CD14-positive monocyte (primary cell): ENCODE data around the gene XPO4. TPM values are rescaled to one million over a fixed set of nuclear protein-coding genes. Genes with fewer than 3 reads are reported as not detected.

Experiments used
- DNase-seq, 3 donors: peaks; one replicate each; pipeline ENCODE4 v3.0.0-alpha.2; 2011 to 2022
- H2AFZ ChIP-seq: 2 replicates; pipeline ENCODE4 v1.6.0; 2012; ENCODE audit warnings: mild to moderate bottlenecking, low read depth, low read length, inconsistent platforms; ENCODE audit not compliant: insufficient read depth, poor library complexity, severe bottlenecking
- H3K27ac ChIP-seq, 2 donors: 1 replicate in 1 of 2; 2 replicates in 1 of 2; pipeline ENCODE4 v1.5.1; 2012 to 2013; ENCODE audit warnings: low read length in 2 of 2, control low read depth in 1 of 2, inconsistent platforms in 1 of 2, low read depth in 1 of 2, mild to moderate bottlenecking in 1 of 2
- H3K27me3 ChIP-seq, 2 donors: one replicate each; pipeline versions ENCODE4 v1.6.0 to v1.6.1; 2011 to 2013; ENCODE audit warnings: low read length in 2 of 2; ENCODE audit not compliant: control insufficient read depth in 2 of 2, insufficient read depth in 2 of 2
- H3K36me3 ChIP-seq, 2 donors: replicated peaks in 1 of 2; 1 replicate in 1 of 2; 2 replicates in 1 of 2; pipeline versions ENCODE4 v1.5.1 to v1.6.1; 2012 to 2013; ENCODE audit warnings: low read length in 2 of 2, control low read depth in 1 of 2, inconsistent platforms in 1 of 2, mild to moderate bottlenecking in 1 of 2; ENCODE audit not compliant: insufficient read depth in 2 of 2, control insufficient read depth in 1 of 2
- H3K4me1 ChIP-seq, 2 donors: 1 replicate in 1 of 2; 2 replicates in 1 of 2; pipeline versions ENCODE4 v1.5.1 to v1.6.1; 2012 to 2013; ENCODE audit warnings: low read length in 2 of 2, control low read depth in 1 of 2, inconsistent platforms in 1 of 2, mild to moderate bottlenecking in 1 of 2, moderate library complexity in 1 of 2; ENCODE audit not compliant: insufficient read depth in 2 of 2, control insufficient read depth in 1 of 2
- H3K4me2 ChIP-seq: replicated peaks from 2 replicates; pipeline ENCODE3; 2012; ENCODE audit warnings: low read length, moderate library complexity, mild to moderate bottlenecking; ENCODE audit not compliant: poor library complexity, severe bottlenecking; ENCODE audit errors: extremely low read depth
- H3K4me3 ChIP-seq, 3 experiments: fragments of 200-600 bp in 1 of 3; sonication (generic) in 1 of 3; replicated peaks in 1 of 3; 1 replicate in 2 of 3; 2 replicates in 1 of 3; pipeline ENCODE4 v1.5.1; 2011 to 2013; ENCODE audit warnings: low read length in 3 of 3, mild to moderate bottlenecking in 3 of 3, control low read depth in 2 of 3, low read depth in 2 of 3, inconsistent platforms in 1 of 3, moderate library complexity in 1 of 3
- H3K79me2 ChIP-seq: 2 replicates; pipeline ENCODE4 v1.6.0; 2012; ENCODE audit warnings: mild to moderate bottlenecking, control low read depth, inconsistent platforms, low read length, moderate library complexity; ENCODE audit not compliant: insufficient read depth
- H3K9ac ChIP-seq: 2 replicates; pipeline ENCODE4 v1.6.0; 2017; ENCODE audit warnings: low read length, mild to moderate bottlenecking; ENCODE audit not compliant: insufficient read depth, poor library complexity, severe bottlenecking
- H3K9me3 ChIP-seq, 2 donors: replicated peaks in 1 of 2; 1 replicate in 1 of 2; 2 replicates in 1 of 2; pipeline versions ENCODE4 v1.5.1 to v1.6.1; 2012 to 2013; ENCODE audit warnings: low read length in 2 of 2, control low read depth in 1 of 2; ENCODE audit not compliant: control insufficient read depth in 1 of 2, insufficient read depth in 1 of 2
- H4K20me1 ChIP-seq: 2 replicates; pipeline ENCODE4 v1.6.0; 2012; ENCODE audit warnings: mild to moderate bottlenecking, low read length, control low read depth, moderate library complexity; ENCODE audit not compliant: insufficient read depth
- H3K27ac Mint-ChIP-seq, 7 donors: one replicate each; pipeline ENCODE4 v1.8.0; 2020; ENCODE audit warnings: mild to moderate bottlenecking in 7 of 7, mixed read lengths in 7 of 7, moderate library complexity in 6 of 7, inconsistent platforms in 2 of 7
- H3K27me3 Mint-ChIP-seq, 3 donors: one replicate each; pipeline ENCODE4 v1.8.0; 2021 to 2022; ENCODE audit warnings: low read depth in 3 of 3, mild to moderate bottlenecking in 3 of 3, mixed read lengths in 3 of 3, moderate library complexity in 3 of 3, inconsistent platforms in 1 of 3
- H3K36me3 Mint-ChIP-seq, 2 donors: one replicate each; pipeline ENCODE4 v1.8.0; 2020; ENCODE audit warnings: mixed read lengths in 2 of 2, inconsistent platforms in 1 of 2, mild to moderate bottlenecking in 1 of 2
- H3K4me1 Mint-ChIP-seq: one replicate; pipeline ENCODE4 v1.8.0; 2020; ENCODE audit warnings: mild to moderate bottlenecking, mixed read lengths
- H3K4me3 Mint-ChIP-seq, 2 donors: one replicate each; pipeline ENCODE4 v1.8.0; 2020; ENCODE audit warnings: mild to moderate bottlenecking in 2 of 2, mixed read lengths in 2 of 2, moderate library complexity in 1 of 2
- H3K9me3 Mint-ChIP-seq, 7 donors: one replicate each; pipeline ENCODE4 v1.8.0; 2020 to 2022; ENCODE audit warnings: mixed read lengths in 7 of 7, mild to moderate bottlenecking in 6 of 7, moderate library complexity in 6 of 7, inconsistent platforms in 2 of 7
- CTCF ChIP-seq: fragments of 200-600 bp; IDR thresholded peaks from one replicate; pipeline ENCODE4 v1.8.0; 2022; ENCODE audit warnings: antibody characterized with exemption, mild to moderate bottlenecking
- WGBS: methylation state at CpG from one replicate; pipeline ENCODE4 v1.1.5; 2013; ENCODE audit warnings: missing lambda C conversion rate; ENCODE audit not compliant: insufficient coverage; 5-methylcytosine and 5-hydroxymethylcytosine counted together
- intact Hi-C, 2 donors: fragments of 100-400 bp; cut with micrococcal nuclease; formaldehyde crosslinking; loops; one replicate each; pipeline versions ENCODE4 v1.15.0 to v1.15.1; 2023
- polyA plus RNA-seq, 3 donors: library from polyadenylated mRNA; depleted of rRNA in 1 of 3; unstranded in 2 of 3; stranded (reverse) in 1 of 3; fragments of 300-500 nt in 2 of 3; fragments of >200 nt in 1 of 3; fragmentation: Illumina TruSeq in 2 of 3; gene quantifications; 1 replicate in 2 of 3; 2 replicates in 1 of 3; pipeline ENCODE4 v1.2.3, GENCODE V29; 2012 to 2021

Gene XPO4
- polyA plus RNA-seq, 3 donors: 2.9 to 4.4 (median 4.0) TPM

GRCh38 chr13:20904908-20905307 lies 2.4 kb upstream of the XPO4 start:
- peaks cover 0 to under 1% of the 10 kb centered on the region in 2 donors for H3K36me3 ChIP-seq
- no peak overlapping the region for H3K9ac ChIP-seq
- no peaks in the 10 kb centered on the region for H4K20me1 ChIP-seq
- intact Hi-C loops: no loop called here
- H3K27me3 ChIP-seq: no peaks in the 10 kb centered on the region
- H3K4me3 ChIP-seq: no peak overlapping the region
- TF ChIP-seq CTCF: no peak
- peaks cover 27% of the 10 kb centered on the region for H3K79me2 ChIP-seq
- Mint-ChIP-seq H3K4me3 (no peak overlapping the region), H3K4me1 (peaks cover 12% of the 10 kb centered on the region), H3K36me3 (peaks cover under 1 to 2% of the 10 kb centered on the region in 2 donors), H3K27ac (peak overlapping the region in 1 of 7 donors; percentile 41), H3K27me3 (peaks cover 0 to 14% (median 10%) of the 10 kb centered on the region in 3 donors), H3K9me3 (no peaks in the 10 kb centered on the region)
- H3K27ac ChIP-seq: no peak overlapping the region
- H3K9me3 ChIP-seq: no peaks in the 10 kb centered on the region
- H2AFZ ChIP-seq: no peak overlapping the region
- H3K4me2 ChIP-seq: no peak overlapping the region
- DNase-seq: no peak
- H3K4me1 ChIP-seq: peaks cover 9 to 21% of the 10 kb centered on the region in 2 donors

- Histone ChIP-seq H3K27me3 (no peaks in the 10 kb centered on the region), H3K27ac (peak overlapping the region; percentile 52 to 96), H3K79me2 (peaks cover 45% of the 10 kb centered on the region), H3K4me3 (peak overlapping the region; percentile 77 to 96 (median 85)), H4K20me1 (peaks cover 5% of the 10 kb centered on the region), H3K9me3 (no peaks in the 10 kb centered on the region), H3K9ac (peak overlapping the region; percentile 98), H3K36me3 (peaks cover 2 to 6% of the 10 kb centered on the region in 2 donors), H3K4me2 (peak overlapping the region; percentile 84), H2AFZ (peak overlapping the region; percentile 98), H3K4me1 (peaks cover 9 to 21% of the 10 kb centered on the region in 2 donors)
- peaks cover 12% of the 10 kb centered on the region for H3K4me1 Mint-ChIP-seq
- intact Hi-C loops: no loop called here
- no peak for DNase-seq
- 23% methylated on average over 13 of the region's 14 CpGs for WGBS
- no peaks in the 10 kb centered on the region for H3K9me3 Mint-ChIP-seq
- no peak for TF ChIP-seq CTCF
- peaks cover 9 to 13% of the 10 kb centered on the region in 2 donors for H3K36me3 Mint-ChIP-seq
- peak overlapping the region; percentile 91 to 96 for H3K4me3 Mint-ChIP-seq
- peak overlapping the region; percentile 69 to 96 (median 91) for H3K27ac Mint-ChIP-seq
- peaks cover 0 to 14% (median 5%) of the 10 kb centered on the region in 3 donors for H3K27me3 Mint-ChIP-seq
Observed at GRCh38 chr13:20903164-20903475, 574 bp upstream of the XPO4 start.
